ENCODE data around the gene YAP1. TPM values are rescaled to one million over a fixed set of nuclear protein-coding genes. Genes with fewer than 3 reads are reported as not detected.

The YAP1 gene
- total and polyA plus RNA-seq, 4 donors = 49.4 to 110 (median 64.1) TPM

DNA sequence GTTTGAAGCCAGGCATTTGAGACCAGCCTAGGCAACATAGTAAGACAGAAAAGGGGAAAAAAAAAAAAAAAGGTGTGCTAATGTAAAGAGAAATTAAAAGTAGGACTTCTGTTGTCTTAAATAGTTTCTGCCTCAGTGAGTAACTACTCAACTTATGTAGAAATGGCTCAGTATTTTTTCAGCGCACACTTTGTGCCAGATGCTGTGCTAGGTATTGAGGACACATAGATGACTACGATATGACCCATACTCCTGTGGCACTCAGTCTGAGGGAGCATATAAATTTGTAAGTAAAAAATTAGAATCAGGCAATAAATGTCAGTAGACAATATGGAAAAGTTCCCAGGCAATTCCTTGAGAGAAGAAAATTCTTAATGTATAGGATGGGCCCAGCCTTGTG is 93.9 kb downstream of the YAP1 start:
- no CpG with 5 or more reads among the region's 2 CpGs for WGBS (ENCODE audit: insufficient coverage)
- no peak overlapping the region for H3K27ac ChIP-seq (ENCODE audit: low read depth, low read length)

DNA sequence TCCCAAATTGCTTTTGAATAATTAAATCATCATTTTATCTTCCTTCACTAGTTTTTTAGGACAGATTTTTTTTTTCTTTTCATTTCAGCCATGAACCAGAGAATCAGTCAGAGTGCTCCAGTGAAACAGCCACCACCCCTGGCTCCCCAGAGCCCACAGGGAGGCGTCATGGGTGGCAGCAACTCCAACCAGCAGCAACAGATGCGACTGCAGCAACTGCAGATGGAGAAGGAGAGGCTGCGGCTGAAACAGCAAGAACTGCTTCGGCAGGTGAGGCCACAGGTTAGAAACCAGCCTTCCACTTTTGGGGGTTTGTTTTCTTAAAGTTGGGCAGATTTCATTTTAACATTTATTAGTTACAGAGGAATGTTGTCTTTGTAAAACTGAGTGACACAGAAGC is 95.6 kb downstream of the YAP1 start:
- DNase-seq (ENCODE audit: low read depth in 4 of 6, low spot score in 6 of 6) = no peak
- WGBS (ENCODE audit: insufficient coverage) = 87% methylated on average over 3 of the region's 4 CpGs
- H3K27ac ChIP-seq (ENCODE audit: low read depth, low read length) = no peak overlapping the region

More for the DNA sequence above, 93.9 kb downstream of the YAP1 start:
- H3K4me1 ChIP-seq (ENCODE audit: control insufficient read depth, insufficient read depth, low read length) = no peaks in the 10 kb centered on the region
- H3K27me3 ChIP-seq (ENCODE audit: control insufficient read depth, insufficient read depth, low read length) = no peaks in the 10 kb centered on the region
- no peak for DNase-seq (ENCODE audit: low read depth in 4 of 6, low spot score in 6 of 6)
- no peaks in the 10 kb centered on the region for H3K9me3 ChIP-seq (ENCODE audit: control insufficient read depth, insufficient read depth, low read length)
- no peak overlapping the region for H3K4me3 ChIP-seq (ENCODE audit: low read depth, low read length)
- H3K36me3 ChIP-seq (ENCODE audit: control insufficient read depth, insufficient read depth, low read length) = no peaks in the 10 kb centered on the region

DNA sequence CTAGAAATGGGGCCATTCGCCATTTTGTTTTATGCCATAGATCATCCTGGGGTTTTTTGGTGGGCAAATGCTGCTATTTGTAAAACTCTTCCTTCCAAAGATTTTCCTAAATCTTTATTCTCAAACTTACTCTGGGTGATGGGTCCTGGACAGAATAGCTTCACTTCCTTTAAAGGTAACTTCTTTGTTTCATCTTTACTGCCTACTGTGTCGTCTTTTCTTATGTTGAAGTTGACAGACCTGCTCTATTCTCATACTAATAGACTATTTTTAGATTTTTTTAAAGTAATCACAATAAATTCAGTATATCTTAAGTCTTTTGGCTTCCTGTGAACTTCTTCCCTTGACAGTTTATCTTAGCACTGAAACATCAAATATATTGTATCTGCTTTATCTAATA is 98.6 kb downstream of the YAP1 start:
- no peak overlapping the region for H3K27ac ChIP-seq (ENCODE audit: low read depth, low read length)
- no peaks in the 10 kb centered on the region for H3K36me3 ChIP-seq (ENCODE audit: control insufficient read depth, insufficient read depth, low read length)
- no peak for DNase-seq (ENCODE audit: low read depth in 4 of 6, low spot score in 6 of 6)
- H3K9me3 ChIP-seq (ENCODE audit: control insufficient read depth, insufficient read depth, low read length) = no peaks in the 10 kb centered on the region
- no peak overlapping the region for H3K4me3 ChIP-seq (ENCODE audit: low read depth, low read length)
- no peaks in the 10 kb centered on the region for H3K27me3 ChIP-seq (ENCODE audit: control insufficient read depth, insufficient read depth, low read length)
- no peaks in the 10 kb centered on the region for H3K4me1 ChIP-seq (ENCODE audit: control insufficient read depth, insufficient read depth, low read length)
- WGBS (ENCODE audit: insufficient coverage) = no CpG with 5 or more reads among the region's 2 CpGs

More for the DNA sequence above, 95.6 kb downstream of the YAP1 start:
- Histone ChIP-seq H3K36me3 (ENCODE audit: control insufficient read depth, insufficient read depth, low read length) (no peaks in the 10 kb centered on the region), H3K4me3 (ENCODE audit: low read depth, low read length) (no peak overlapping the region), H3K27me3 (ENCODE audit: control insufficient read depth, insufficient read depth, low read length) (no peaks in the 10 kb centered on the region), H3K4me1 (ENCODE audit: control insufficient read depth, insufficient read depth, low read length) (no peaks in the 10 kb centered on the region), H3K9me3 (ENCODE audit: control insufficient read depth, insufficient read depth, low read length) (no peaks in the 10 kb centered on the region)

DNA sequence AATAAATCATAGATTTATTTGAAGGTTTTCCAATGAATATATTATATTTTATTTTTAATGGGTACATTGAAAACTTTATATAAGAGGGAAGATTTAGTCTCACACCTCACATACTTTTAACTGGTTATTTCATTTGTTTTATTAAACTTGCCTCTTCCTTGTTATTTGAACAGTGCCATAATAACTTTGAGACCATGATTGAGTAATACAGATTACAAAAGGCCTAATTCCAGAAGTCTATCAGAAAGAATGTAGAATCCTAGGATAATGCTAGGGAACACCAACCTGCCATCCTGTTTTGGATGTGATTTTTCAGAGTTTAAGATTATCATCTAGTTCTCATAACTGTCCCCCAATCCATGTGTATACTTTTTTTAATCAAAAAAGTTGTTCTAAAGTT is 104.4 kb downstream of the YAP1 start:
- Histone ChIP-seq H3K36me3 (ENCODE audit: control insufficient read depth, insufficient read depth, low read length) (no peaks in the 10 kb centered on the region), H3K9me3 (ENCODE audit: control insufficient read depth, insufficient read depth, low read length) (no peaks in the 10 kb centered on the region), H3K4me1 (ENCODE audit: control insufficient read depth, insufficient read depth, low read length) (no peaks in the 10 kb centered on the region), H3K27me3 (ENCODE audit: control insufficient read depth, insufficient read depth, low read length) (no peaks in the 10 kb centered on the region), H3K4me3 (ENCODE audit: low read depth, low read length) (no peak overlapping the region), H3K27ac (ENCODE audit: low read depth, low read length) (no peak overlapping the region)
- DNase-seq (ENCODE audit: low read depth in 4 of 6, low spot score in 6 of 6) = no peak

DNA sequence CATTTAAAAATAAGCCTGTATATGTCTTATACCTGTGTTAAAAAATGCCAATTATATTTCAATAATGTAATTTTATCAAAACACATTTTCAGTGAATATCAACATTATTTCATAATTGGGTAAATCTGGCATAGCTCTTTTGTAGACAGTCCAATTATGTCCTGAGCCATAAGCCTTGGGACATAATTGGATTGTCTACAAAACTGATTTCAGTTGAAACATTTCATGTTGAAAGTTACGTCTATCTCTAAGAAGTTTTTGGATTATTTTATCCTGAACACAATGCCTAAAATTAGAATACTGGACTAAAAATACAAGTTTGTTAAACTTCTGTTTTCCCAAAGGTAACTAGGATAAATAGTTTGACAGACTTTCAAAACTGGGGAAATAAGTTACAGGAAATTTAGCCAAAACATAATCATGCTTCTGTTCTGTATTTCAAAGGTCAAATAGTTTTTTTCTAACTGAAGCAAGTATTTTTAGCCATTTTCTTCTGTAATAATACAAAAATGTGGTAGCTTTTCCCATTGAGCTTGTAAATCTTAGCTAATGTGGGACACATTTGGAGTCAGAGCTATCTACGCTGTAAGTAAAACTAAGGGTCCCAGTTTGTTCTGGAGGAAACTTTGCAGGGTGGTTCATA is 106.3 kb downstream of the YAP1 start:
- no peaks in the 10 kb centered on the region for H3K9me3 ChIP-seq (ENCODE audit: control insufficient read depth, insufficient read depth, low read length)
- no peak for DNase-seq (ENCODE audit: low read depth in 4 of 6, low spot score in 6 of 6)
- no peaks in the 10 kb centered on the region for H3K4me1 ChIP-seq (ENCODE audit: control insufficient read depth, insufficient read depth, low read length)
- no peaks in the 10 kb centered on the region for H3K27me3 ChIP-seq (ENCODE audit: control insufficient read depth, insufficient read depth, low read length)
- WGBS (ENCODE audit: insufficient coverage) = no CpG with 5 or more reads among the region's 2 CpGs
- no peak overlapping the region for H3K4me3 ChIP-seq (ENCODE audit: low read depth, low read length)
- no peak overlapping the region for H3K27ac ChIP-seq (ENCODE audit: low read depth, low read length)
- H3K36me3 ChIP-seq (ENCODE audit: control insufficient read depth, insufficient read depth, low read length) = no peaks in the 10 kb centered on the region

DNA sequence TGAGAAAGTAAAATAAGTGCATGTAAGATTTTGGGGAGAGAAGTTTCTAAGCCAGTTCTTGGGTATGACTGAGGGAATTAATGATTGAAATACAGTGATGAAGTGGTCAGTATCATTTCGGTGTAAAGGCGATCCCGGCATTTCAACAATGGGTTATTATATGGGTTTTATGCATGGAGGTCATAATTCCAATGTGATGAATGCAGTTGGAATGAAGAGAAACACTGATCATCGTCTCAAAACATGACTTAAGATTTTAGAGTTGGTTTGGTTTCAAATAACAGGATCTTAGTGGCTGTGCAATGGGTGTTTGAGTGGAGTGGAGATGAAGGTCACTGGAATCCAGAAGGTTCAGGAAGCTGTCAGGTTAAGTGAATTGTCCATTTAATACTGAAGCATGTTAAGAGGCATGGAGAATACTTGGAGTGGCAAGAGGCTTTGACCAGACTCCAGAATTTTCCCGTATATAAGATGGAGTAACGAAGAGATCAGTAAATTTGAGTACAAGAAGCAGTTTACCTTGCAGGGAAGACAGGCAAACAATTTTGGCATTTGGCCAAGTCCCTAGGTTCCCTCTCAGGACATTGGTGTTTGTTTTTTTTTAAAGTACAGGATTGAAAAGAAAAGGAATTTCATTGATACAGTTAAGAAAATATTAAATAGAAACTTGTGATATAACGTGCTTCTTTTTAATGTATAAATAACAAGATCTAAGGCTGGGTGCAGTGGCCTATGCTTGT is 110.7 kb downstream of the YAP1 start:
- Histone ChIP-seq H3K9me3 (ENCODE audit: control insufficient read depth, insufficient read depth, low read length) (no peaks in the 10 kb centered on the region), H3K4me1 (ENCODE audit: control insufficient read depth, insufficient read depth, low read length) (no peaks in the 10 kb centered on the region), H3K36me3 (ENCODE audit: control insufficient read depth, insufficient read depth, low read length) (peaks cover 2% of the 10 kb centered on the region), H3K27me3 (ENCODE audit: control insufficient read depth, insufficient read depth, low read length) (no peaks in the 10 kb centered on the region), H3K27ac (ENCODE audit: low read depth, low read length) (no peak overlapping the region), H3K4me3 (ENCODE audit: low read depth, low read length) (no peak overlapping the region)
- 98% methylated on average over 6 of the region's 7 CpGs for WGBS (ENCODE audit: insufficient coverage)
- DNase-seq (ENCODE audit: low read depth in 4 of 6, low spot score in 6 of 6) = no peak

DNA sequence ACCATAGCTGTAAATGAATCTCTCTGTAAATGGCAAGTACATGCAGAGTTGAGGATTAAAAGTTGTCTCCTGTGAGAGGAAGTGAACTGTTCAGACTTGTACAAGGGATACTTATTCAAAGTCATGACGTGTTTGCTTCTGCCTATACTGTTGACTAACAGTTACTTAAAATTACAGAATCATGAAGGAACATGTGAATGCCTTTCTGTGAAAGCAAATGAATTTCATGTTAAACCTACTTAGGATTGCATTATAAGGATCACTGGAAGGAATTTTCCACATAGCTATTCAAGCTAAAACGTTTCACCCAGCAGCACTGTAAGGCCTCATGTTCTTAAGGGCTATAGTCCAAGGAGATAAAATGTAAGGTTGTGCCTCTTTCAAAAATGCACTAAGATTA is 113.6 kb downstream of the YAP1 start:
- peak in 1 of 6 donors; percentile 67 for DNase-seq (ENCODE audit: low read depth in 4 of 6, low spot score in 6 of 6)

DNA sequence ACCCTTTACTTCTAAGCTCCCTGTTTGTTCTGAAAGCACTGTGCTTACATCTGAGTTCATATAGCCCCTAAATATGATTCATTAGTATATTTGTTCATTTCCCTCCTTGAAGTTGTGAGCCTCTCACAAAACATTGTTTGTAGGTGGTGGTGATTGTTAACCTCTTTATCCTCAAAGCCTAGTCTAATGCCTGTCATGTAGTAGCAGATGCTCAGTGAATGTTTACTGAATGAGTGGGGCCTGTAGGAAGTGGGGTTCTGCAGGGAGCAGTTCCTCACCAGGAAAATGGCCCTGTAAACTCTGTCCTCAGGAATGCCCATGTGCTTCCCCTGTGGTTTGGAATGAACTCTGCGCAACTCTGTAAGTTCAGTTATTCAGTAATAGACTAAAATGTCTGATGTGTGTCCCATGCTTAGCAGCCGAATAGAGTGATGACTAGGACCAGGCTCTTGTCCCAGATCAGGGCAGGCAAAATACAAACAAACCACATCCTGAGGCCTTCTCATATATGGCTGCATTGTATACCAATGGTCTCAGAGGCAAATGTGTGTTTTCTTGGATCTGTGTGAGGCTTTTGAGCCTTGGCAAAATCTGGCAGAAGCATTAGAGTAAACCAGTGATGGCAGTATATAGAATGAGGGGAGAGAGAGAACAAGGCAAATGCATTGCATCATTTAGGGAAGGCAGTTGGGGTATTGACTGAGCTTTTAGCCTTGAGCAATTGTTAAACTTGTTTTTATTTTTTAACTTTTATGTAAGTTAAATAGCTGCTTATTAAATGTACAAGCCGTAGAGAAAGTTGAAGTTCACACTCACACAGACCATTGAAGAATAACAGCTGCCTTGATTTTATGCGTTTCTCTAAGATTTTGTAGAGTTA is 115.7 kb downstream of the YAP1 start:
- no peaks in the 10 kb centered on the region for H3K4me1 ChIP-seq (ENCODE audit: control insufficient read depth, insufficient read depth, low read length)
- peaks cover 2% of the 10 kb centered on the region for H3K36me3 ChIP-seq (ENCODE audit: control insufficient read depth, insufficient read depth, low read length)
- no peak for DNase-seq (ENCODE audit: low read depth in 4 of 6, low spot score in 6 of 6)
- WGBS (ENCODE audit: insufficient coverage) = 89% methylated on average over 1 of the region's 4 CpGs
- no peak overlapping the region for H3K4me3 ChIP-seq (ENCODE audit: low read depth, low read length)
- H3K9me3 ChIP-seq (ENCODE audit: control insufficient read depth, insufficient read depth, low read length) = no peaks in the 10 kb centered on the region
- H3K27me3 ChIP-seq (ENCODE audit: control insufficient read depth, insufficient read depth, low read length) = no peaks in the 10 kb centered on the region
- H3K27ac ChIP-seq (ENCODE audit: low read depth, low read length) = no peak overlapping the region

More for the DNA sequence above, 113.6 kb downstream of the YAP1 start:
- Histone ChIP-seq H3K4me1 (ENCODE audit: control insufficient read depth, insufficient read depth, low read length) (no peaks in the 10 kb centered on the region), H3K4me3 (ENCODE audit: low read depth, low read length) (no peak overlapping the region), H3K36me3 (ENCODE audit: control insufficient read depth, insufficient read depth, low read length) (peaks cover 2% of the 10 kb centered on the region), H3K27ac (ENCODE audit: low read depth, low read length) (no peak overlapping the region), H3K9me3 (ENCODE audit: control insufficient read depth, insufficient read depth, low read length) (no peaks in the 10 kb centered on the region), H3K27me3 (ENCODE audit: control insufficient read depth, insufficient read depth, low read length) (no peaks in the 10 kb centered on the region)
- WGBS (ENCODE audit: insufficient coverage) = no CpG with 5 or more reads among the region's 2 CpGs

DNA sequence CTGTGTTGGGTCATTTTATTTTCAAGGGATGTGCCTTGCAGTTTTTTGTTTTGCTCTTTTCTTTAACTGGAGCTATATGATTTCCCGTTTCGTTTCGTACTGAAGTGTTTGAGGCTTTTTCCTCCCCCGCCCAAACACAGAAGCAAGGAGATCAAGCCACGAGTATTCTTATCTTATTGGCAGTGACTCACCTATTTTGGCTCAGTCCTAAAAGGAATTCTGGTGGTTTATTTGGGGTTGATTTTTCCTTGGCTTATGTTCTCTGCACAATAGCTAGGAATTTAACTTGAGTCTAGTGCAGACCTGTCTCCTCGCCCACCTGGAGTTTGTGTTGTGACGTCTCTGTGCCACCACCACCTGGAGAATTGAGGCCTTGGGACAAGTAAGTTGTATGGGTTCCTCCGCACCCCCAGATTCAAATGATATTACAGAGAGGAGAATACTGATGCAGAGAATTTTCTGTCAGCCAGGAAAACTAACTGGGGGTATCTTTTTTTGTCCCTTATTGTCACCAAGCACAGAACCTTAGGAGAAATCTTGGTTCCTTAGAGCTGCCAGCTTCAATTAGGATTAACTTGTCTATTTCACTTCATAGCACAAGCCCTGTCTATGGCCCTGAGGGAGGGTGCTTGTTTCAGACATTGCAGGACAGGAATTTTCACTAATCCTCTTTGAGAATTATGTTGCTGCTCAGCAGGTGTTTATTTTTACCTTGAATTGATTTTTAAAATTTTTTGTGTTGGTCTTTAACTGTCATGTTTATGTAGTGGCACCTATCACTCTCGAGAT is 116.6 kb downstream of the YAP1 start:
- H3K27ac ChIP-seq (ENCODE audit: low read depth, low read length) = no peak overlapping the region

More for the DNA sequence above, 116.6 kb downstream of the YAP1 start:
- WGBS (ENCODE audit: insufficient coverage) = no CpG with 5 or more reads among the region's 9 CpGs
- no peak overlapping the region for H3K4me3 ChIP-seq (ENCODE audit: low read depth, low read length)
- no peaks in the 10 kb centered on the region for H3K9me3 ChIP-seq (ENCODE audit: control insufficient read depth, insufficient read depth, low read length)
- H3K4me1 ChIP-seq (ENCODE audit: control insufficient read depth, insufficient read depth, low read length) = no peaks in the 10 kb centered on the region
- H3K27me3 ChIP-seq (ENCODE audit: control insufficient read depth, insufficient read depth, low read length) = no peaks in the 10 kb centered on the region
- H3K36me3 ChIP-seq (ENCODE audit: control insufficient read depth, insufficient read depth, low read length) = peaks cover 2% of the 10 kb centered on the region
- DNase-seq (ENCODE audit: low read depth in 4 of 6, low spot score in 6 of 6) = no peak
